Heart left ventricle (tissue), 16 donors: ENCODE results near the gene ANP32D. TPM values are rescaled to one million over a fixed set of nuclear protein-coding genes. Genes with fewer than 3 reads are reported as not detected.
"Not testable (repeated sequence)": the region's sequence is repeated elsewhere in the genome, so short reads cannot be mapped to it uniquely, and the experiment has no call there.

Source experiments
- ATAC-seq, 4 donors: fragments of 200-7000 bp; cut with Tn5 transposase; one replicate each; pipeline ENCODE4 v1.9.1; 2020 to 2022; ENCODE audit warnings: moderate library complexity in 4 of 4, mild to moderate bottlenecking in 3 of 4, moderate number of reproducible peaks in 1 of 4
- DNase-seq, 5 donors: peaks; one replicate each; pipeline ENCODE4 v3.0.0-alpha.2; 2020
- H3K27ac ChIP-seq, 12 donors: fragments of 200-600 bp; sonication (generic) in 4 of 12; one replicate each; pipeline versions ENCODE4 v1.5.0 to v1.8.0; 2016 to 2022; ENCODE audit warnings: mild to moderate bottlenecking in 2 of 12
- H3K27me3 ChIP-seq, 9 donors: fragments of 200-600 bp; sonication (generic) in 2 of 9; one replicate each; pipeline versions ENCODE4 v1.5.1 to v1.8.0; 2016 to 2022; ENCODE audit warnings: mild to moderate bottlenecking in 3 of 9
- H3K36me3 ChIP-seq, 9 donors: fragments of 200-600 bp; sonication (generic) in 2 of 9; one replicate each; pipeline versions ENCODE4 v1.5.0 to v1.8.0; 2018 to 2022; ENCODE audit warnings: mild to moderate bottlenecking in 2 of 9
- H3K4me1 ChIP-seq, 12 donors: fragments of 200-600 bp; sonication (generic) in 4 of 12; one replicate each; pipeline versions ENCODE4 v1.5.0 to v1.8.0; 2016 to 2022; ENCODE audit warnings: mild to moderate bottlenecking in 3 of 12
- H3K4me3 ChIP-seq, 12 donors: fragments of 200-600 bp; sonication (generic) in 4 of 12; one replicate each; pipeline versions ENCODE4 v1.5.0 to v1.8.0; 2017 to 2022; ENCODE audit warnings: mild to moderate bottlenecking in 9 of 12, moderate library complexity in 4 of 12
- H3K9me3 ChIP-seq, 12 donors: fragments of 200-600 bp; sonication (generic) in 4 of 12; one replicate each; pipeline versions ENCODE4 v1.5.0 to v1.8.0; 2016 to 2022; ENCODE audit warnings: mild to moderate bottlenecking in 1 of 12
- CTCF ChIP-seq, 12 donors: fragments of 200-600 bp; sonication (generic) in 4 of 12; IDR thresholded peaks; one replicate each; pipeline versions ENCODE4 v1.5.0 to v1.8.0; 2018 to 2022; ENCODE audit warnings: antibody characterized with exemption in 12 of 12, mild to moderate bottlenecking in 5 of 12
- POLR2A ChIP-seq, 2 donors: fragments of 450-650 bp; IDR thresholded peaks; one replicate each; pipeline ENCODE4 v1.6.1; 2017; ENCODE audit warnings: antibody characterized with exemption in 2 of 2, mild to moderate bottlenecking in 2 of 2, moderate library complexity in 2 of 2
- WGBS, 4 donors: extraction: QIAGEN DNeasy Blood & Tissue Kit in 2 of 4; methylation state at CpG; one replicate each; pipeline versions ENCODE4 v1.1.5 to v1.1.7; 2013 to 2018; 5-methylcytosine and 5-hydroxymethylcytosine counted together
- intact Hi-C, 10 donors: fragments of 100-400 bp; cut with DNase I; formaldehyde crosslinking; loops; one replicate each; pipeline versions ENCODE4 v1.11.1 to v1.14.2; 2022
- polyA plus RNA-seq, 2 donors: library from polyadenylated mRNA; stranded (reverse); fragments of 200-250 nt; gene quantifications; one replicate each; pipeline ENCODE4 v1.2.3, GENCODE V29; 2013
- total RNA-seq, 9 donors: library from RNA; depleted of rRNA in 2 of 9; stranded (reverse); fragments of >200 nt in 2 of 9; fragmentation: NEBNext Ultra II Directional in 3 of 9; extraction: Animal tissue kit (Norgen Biotek cat#: 25700) in 3 of 9; gene quantifications; one replicate each; pipeline versions ENCODE4 v1.1.0 to v1.2.4, GENCODE V29; 2016 to 2023
- donor health status: ischemic (EF 13 %, LVEDD 7.1; RV severe dilation, severe dysfunction).
- donor health status: healthy with polysubstance abuse.
- donor health status: DM: no; HTN: yes; CAD: no.
- donor health status: DM: no; HTN: no; CAD: no.
- donor health status: ischemic (EF 25% LVEDD 6.9; RV normal size, moderate dysfunction).
- donor health status: ischemic (EF 25% LVEDD 5.7; RV mildly dilated, moderate dysfunction).
- donor health status: healthy.
- donor health status: DM: yes; HTN: yes; CAD: no.
- donor health status: ischemic (EF 35%, LVEDD 5.7; RV mildly dilated, moderate dysfunction).
- donor health status: nonischemic (EF 11% LVEDD 7.7; RV severe dilation, severe dysfunction).
- donor health status: DM: yes; HTN: yes; CAD: no.
- donor health status: PGD.
- donor health status: ischemic (EF 29% LVEDD 5.4; RV normal size, mild dysfunction).
- donor health status: nonischemic (EF 23%, LVEDD 6.1; RV moderate dilation, normal function).

Gene ANP32D
- total and polyA plus RNA-seq, 11 donors, result not detected

- Histone ChIP-seq H3K4me3 (no peak overlapping the region), H3K27ac (no peak overlapping the region), H3K36me3 (no peaks in the 10 kb centered on the region), H3K9me3 (no peaks in the 10 kb centered on the region), H3K27me3 (no peaks in the 10 kb centered on the region), H3K4me1 (no peaks in the 10 kb centered on the region)
- 62 to 66% (median 63%) methylated on average over 5 of the region's 5 CpGs for WGBS, 4 donors
- no peak for DNase-seq
- no peak for ATAC-seq
- intact Hi-C loops, result no loop called here
- TF ChIP-seq CTCF (IDR thresholded peaks at IDR 0.05) (no peak), POLR2A (IDR thresholded peaks at IDR 0.05) (no peak)
Observed at GRCh38 chr12:48486679-48487078, 14.3 kb downstream of the ANP32D start.

GRCh38 chr12:48489012-48489411, 16.7 kb downstream of the ANP32D start:
- H3K4me3 ChIP-seq, result no peak overlapping the region
- H3K27ac ChIP-seq, result no peak overlapping the region
- H3K4me1 ChIP-seq, result no peaks in the 10 kb centered on the region
- no peaks in the 10 kb centered on the region for H3K9me3 ChIP-seq
- H3K27me3 ChIP-seq, result no peaks in the 10 kb centered on the region
- 63 to 75% (median 72%) methylated on average over 2 of the region's 2 CpGs for WGBS, 4 donors
- DNase-seq, result no peak
- ATAC-seq, result no peak
- H3K36me3 ChIP-seq, result no peaks in the 10 kb centered on the region
- intact Hi-C loops, result no loop called here
- TF ChIP-seq CTCF (IDR thresholded peaks at IDR 0.05) (no peak), POLR2A (IDR thresholded peaks at IDR 0.05) (no peak)

- DNase-seq, H3K4me3 ChIP-seq, H3K4me1 ChIP-seq, H3K36me3 ChIP-seq, H3K9me3 ChIP-seq, H3K27me3 ChIP-seq, ATAC-seq, H3K27ac ChIP-seq, intact Hi-C loops: not testable (repeated sequence)
- 79 to 85% (median 84%) methylated on average over 7 of the region's 7 CpGs for WGBS, 4 donors
Observed at GRCh38 chr12:48489456-48489855, 17.1 kb downstream of the ANP32D start.

- H3K4me1 ChIP-seq, H3K9me3 ChIP-seq, H3K4me3 ChIP-seq, H3K36me3 ChIP-seq, ATAC-seq, DNase-seq, H3K27ac ChIP-seq, intact Hi-C loops, H3K27me3 ChIP-seq: not testable (repeated sequence)
- WGBS, 4 donors, result 80 to 95% (median 94%) methylated on average over 2 to 29 of the region's 32 CpGs; no CpG with 5 or more reads in 1 of the 4 donors
Observed at GRCh38 chr12:48500281-48500680, 27.9 kb downstream of the ANP32D start.

GRCh38 chr12:48506836-48507235, 34.5 kb downstream of the ANP32D start:
- DNase-seq, H3K4me3 ChIP-seq, H3K27ac ChIP-seq, H3K36me3 ChIP-seq, H3K27me3 ChIP-seq, H3K4me1 ChIP-seq, ATAC-seq, intact Hi-C loops: not testable (repeated sequence)
- 70 to 88% (median 73%) methylated on average over 2 of the region's 2 CpGs for WGBS, 4 donors
- H3K9me3 ChIP-seq, result peaks cover 0 to 13% (median 0%) of the 10 kb centered on the region in 12 donors

GRCh38 chr12:48508987-48509386, 36.6 kb downstream of the ANP32D start:
- no peak for TF ChIP-seq CTCF (IDR thresholded peaks at IDR 0.05)
- Histone ChIP-seq H3K9me3 (peaks cover 0 to 13% (median 0%) of the 10 kb centered on the region in 12 donors), H3K4me3 (no peak overlapping the region), H3K27me3 (peaks cover 0 to 4% (median 0%) of the 10 kb centered on the region in 9 donors), H3K27ac (no peak overlapping the region), H3K4me1 (no peaks in the 10 kb centered on the region), H3K36me3 (no peaks in the 10 kb centered on the region)
- intact Hi-C loops, result no loop called here
- 61 to 73% (median 65%) methylated on average over 2 of the region's 2 CpGs for WGBS, 4 donors
- ATAC-seq (no peak), DNase-seq (no peak)
